T-helper 17 cell (primary cell): ENCODE data around the gene NAMPT. TPM values are rescaled to one million over a fixed set of nuclear protein-coding genes. Genes with fewer than 3 reads are reported as not detected.

Source experiments
- ATAC-seq: fragments of 150-1000 bp; cut with Tn5 transposase; 2 replicates; pipeline ENCODE4 v1.10.0; 2021; ENCODE audit warnings: mild to moderate bottlenecking, moderate library complexity
- DNase-seq, 3 donors: peaks; one replicate each; pipeline versions ENCODE4 v3.0.0 to v3.0.0-alpha.2; 2020 to 2021
- H3K9me3 ChIP-seq: one replicate; pipeline ENCODE4 v1.7.0; 2013; ENCODE audit warnings: low read length, mild to moderate bottlenecking; ENCODE audit not compliant: control insufficient read depth, poor library complexity, severe bottlenecking
- H3K27ac Mint-ChIP-seq: one replicate; pipeline ENCODE4 v1.8.0; 2022; ENCODE audit warnings: mild to moderate bottlenecking, moderate library complexity, mixed read lengths
- H3K27me3 Mint-ChIP-seq: one replicate; pipeline ENCODE4 v1.8.0; 2022; ENCODE audit warnings: mixed read lengths
- H3K36me3 Mint-ChIP-seq: one replicate; pipeline ENCODE4 v1.8.0; 2022; ENCODE audit warnings: low read depth, mixed read lengths
- H3K4me1 Mint-ChIP-seq: one replicate; pipeline ENCODE4 v1.8.0; 2022; ENCODE audit warnings: mild to moderate bottlenecking, mixed read lengths
- H3K4me3 Mint-ChIP-seq: one replicate; pipeline ENCODE4 v1.8.0; 2022; ENCODE audit warnings: mild to moderate bottlenecking, moderate library complexity, mixed read lengths
- total RNA-seq, 4 donors: library from RNA in 2 of 4; stranded (reverse) in 2 of 4; gene quantifications; one replicate each; pipeline ENCODE4 v1.2.3 and lab custom pipeline; 2022 to 2026

Gene NAMPT
- total RNA-seq, 2 donors from 2014 or later: 278 to 292 TPM

GRCh38 chr7:106254525-106255116, 30.2 kb downstream of the NAMPT start:
- ATAC-seq (no peak), DNase-seq (no peak)
- no peaks in the 10 kb centered on the region for H3K27me3 Mint-ChIP-seq
- peaks cover 3% of the 10 kb centered on the region for H3K4me1 Mint-ChIP-seq
- H3K9me3 ChIP-seq: peaks cover 2% of the 10 kb centered on the region
- peaks cover 9% of the 10 kb centered on the region for H3K36me3 Mint-ChIP-seq
- peak overlapping the region; percentile 67 for H3K4me3 Mint-ChIP-seq
- H3K27ac Mint-ChIP-seq: peak overlapping the region; percentile 6

GRCh38 chr7:106252568-106252967, 32.2 kb downstream of the NAMPT start:
- no peak for ATAC-seq
- H3K9me3 ChIP-seq: peaks cover 5% of the 10 kb centered on the region
- Mint-ChIP-seq H3K36me3 (peaks cover 9% of the 10 kb centered on the region), H3K4me1 (no peaks in the 10 kb centered on the region), H3K4me3 (no peak overlapping the region), H3K27ac (peak overlapping the region; percentile 1), H3K27me3 (no peaks in the 10 kb centered on the region)
- DNase-seq: no peak

GRCh38 chr7:106249488-106249887, 35.3 kb downstream of the NAMPT start:
- ATAC-seq (no peak), DNase-seq (no peak)
- Mint-ChIP-seq H3K27ac (peak overlapping the region; percentile 27), H3K4me1 (no peaks in the 10 kb centered on the region), H3K4me3 (no peak overlapping the region), H3K36me3 (peaks cover 9% of the 10 kb centered on the region), H3K27me3 (no peaks in the 10 kb centered on the region)
- peaks cover 5% of the 10 kb centered on the region for H3K9me3 ChIP-seq

- Mint-ChIP-seq H3K27ac (no peak overlapping the region), H3K36me3 (peaks cover 5% of the 10 kb centered on the region), H3K27me3 (no peaks in the 10 kb centered on the region), H3K4me1 (no peaks in the 10 kb centered on the region), H3K4me3 (no peak overlapping the region)
- H3K9me3 ChIP-seq: peaks cover 5% of the 10 kb centered on the region
- DNase-seq (no peak), ATAC-seq (no peak)
Measured at GRCh38 chr7:106248600-106248999, 36.2 kb downstream of the NAMPT start.

- ATAC-seq: peak; percentile 35
- Mint-ChIP-seq H3K4me3 (peak overlapping the region; percentile 0), H3K4me1 (no peaks in the 10 kb centered on the region), H3K27ac (peak overlapping the region; percentile 12), H3K36me3 (peaks cover 3% of the 10 kb centered on the region), H3K27me3 (no peaks in the 10 kb centered on the region)
- H3K9me3 ChIP-seq: peaks cover 5% of the 10 kb centered on the region
- no peak for DNase-seq
Measured at GRCh38 chr7:106247841-106248240, 36.9 kb downstream of the NAMPT start.

GRCh38 chr7:106246902-106247711, 37.7 kb downstream of the NAMPT start:
- no peaks in the 10 kb centered on the region for H3K36me3 Mint-ChIP-seq
- H3K4me3 Mint-ChIP-seq: peak overlapping the region; percentile 0
- peak; percentile 29 for ATAC-seq
- no peaks in the 10 kb centered on the region for H3K4me1 Mint-ChIP-seq
- DNase-seq: no peak
- no peaks in the 10 kb centered on the region for H3K27me3 Mint-ChIP-seq
- peaks cover 5% of the 10 kb centered on the region for H3K9me3 ChIP-seq
- H3K27ac Mint-ChIP-seq: peak overlapping the region; percentile 12

GRCh38 chr7:106243893-106244292, 40.9 kb downstream of the NAMPT start:
- ATAC-seq: no peak
- H3K36me3 Mint-ChIP-seq: no peaks in the 10 kb centered on the region
- no peak overlapping the region for H3K27ac Mint-ChIP-seq
- H3K4me3 Mint-ChIP-seq: no peak overlapping the region
- H3K9me3 ChIP-seq: no peaks in the 10 kb centered on the region
- no peaks in the 10 kb centered on the region for H3K27me3 Mint-ChIP-seq
- no peaks in the 10 kb centered on the region for H3K4me1 Mint-ChIP-seq
- DNase-seq: no peak

GRCh38 chr7:106239406-106239805, 45.4 kb downstream of the NAMPT start:
- no peaks in the 10 kb centered on the region for H3K4me1 Mint-ChIP-seq
- no peak overlapping the region for H3K27ac Mint-ChIP-seq
- ATAC-seq (no peak), DNase-seq (no peak)
- H3K27me3 Mint-ChIP-seq: peaks cover 9% of the 10 kb centered on the region
- H3K36me3 Mint-ChIP-seq: no peaks in the 10 kb centered on the region
- no peaks in the 10 kb centered on the region for H3K9me3 ChIP-seq
- no peak overlapping the region for H3K4me3 Mint-ChIP-seq

- H3K27me3 Mint-ChIP-seq: peaks cover 14% of the 10 kb centered on the region
- H3K36me3 Mint-ChIP-seq: no peaks in the 10 kb centered on the region
- ATAC-seq (no peak), DNase-seq (no peak)
- no peak overlapping the region for H3K27ac Mint-ChIP-seq
- H3K4me1 Mint-ChIP-seq: no peaks in the 10 kb centered on the region
- no peaks in the 10 kb centered on the region for H3K9me3 ChIP-seq
- no peak overlapping the region for H3K4me3 Mint-ChIP-seq
Measured at GRCh38 chr7:106238830-106239229, 46.0 kb downstream of the NAMPT start.

- Mint-ChIP-seq H3K4me3 (no peak overlapping the region), H3K27me3 (peaks cover 31% of the 10 kb centered on the region), H3K27ac (no peak overlapping the region), H3K36me3 (peaks cover 3% of the 10 kb centered on the region), H3K4me1 (no peaks in the 10 kb centered on the region)
- DNase-seq (no peak), ATAC-seq (no peak)
- H3K9me3 ChIP-seq: no peaks in the 10 kb centered on the region
Measured at GRCh38 chr7:106236065-106236464, 48.7 kb downstream of the NAMPT start.

GRCh38 chr7:106234425-106234824, 50.4 kb downstream of the NAMPT start:
- no peak for ATAC-seq
- Mint-ChIP-seq H3K4me3 (no peak overlapping the region), H3K4me1 (no peaks in the 10 kb centered on the region)

GRCh38 chr7:106231856-106232490, 52.8 kb downstream of the NAMPT start:
- no peaks in the 10 kb centered on the region for H3K9me3 ChIP-seq
- no peaks in the 10 kb centered on the region for H3K4me1 Mint-ChIP-seq
- no peak overlapping the region for H3K27ac Mint-ChIP-seq
- ATAC-seq (no peak), DNase-seq (no peak)
- peaks cover 47% of the 10 kb centered on the region for H3K27me3 Mint-ChIP-seq
- peaks cover 3% of the 10 kb centered on the region for H3K36me3 Mint-ChIP-seq
- no peak overlapping the region for H3K4me3 Mint-ChIP-seq

More at GRCh38 chr7:106234425-106234824, 50.4 kb downstream of the NAMPT start:
- Mint-ChIP-seq H3K27me3 (peaks cover 42% of the 10 kb centered on the region), H3K27ac (no peak overlapping the region), H3K36me3 (peaks cover 3% of the 10 kb centered on the region)
- no peak for DNase-seq
- H3K9me3 ChIP-seq: no peaks in the 10 kb centered on the region

- H3K9me3 ChIP-seq: no peaks in the 10 kb centered on the region
- peaks cover 7% of the 10 kb centered on the region for H3K4me1 Mint-ChIP-seq
Measured at GRCh38 chr7:106225856-106226255, 58.9 kb downstream of the NAMPT start.

More at GRCh38 chr7:106225856-106226255, 58.9 kb downstream of the NAMPT start:
- no peak for ATAC-seq
- Mint-ChIP-seq H3K4me3 (no peak overlapping the region), H3K27me3 (peaks cover 32% of the 10 kb centered on the region), H3K36me3 (no peaks in the 10 kb centered on the region), H3K27ac (no peak overlapping the region)
- no peak for DNase-seq
